ENCODE measurements around the gene NXNL2.

Gene NXNL2

GRCh38 chr9:88533951-88534455, 975 bp upstream of the NXNL2 start:
- no peak for DNase-seq

- DNase-seq: no peak
Observed at GRCh38 chr9:88535226-88536022, 446 bp downstream of the NXNL2 start.

GRCh38 chr9:88536023-88536324, 996 bp downstream of the NXNL2 start:
- no peak for DNase-seq

- DNase-seq: no peak
Observed at GRCh38 chr9:88536951-88537760, 2.2 kb downstream of the NXNL2 start.

- no peak for DNase-seq
Observed at GRCh38 chr9:88537761-88538091, 2.7 kb downstream of the NXNL2 start.

- DNase-seq: no peak
Observed at GRCh38 chr9:88538311-88539085, 3.5 kb downstream of the NXNL2 start.

GRCh38 chr9:88539246-88539645, 4.3 kb downstream of the NXNL2 start:
- no peak for DNase-seq

- no peak for DNase-seq
Observed at GRCh38 chr9:88540251-88540763, 5.3 kb downstream of the NXNL2 start.

- no peak for DNase-seq
Observed at GRCh38 chr9:88544245-88544644, 9.3 kb downstream of the NXNL2 start.

- DNase-seq: no peak
Observed at GRCh38 chr9:88551546-88552137, 16.7 kb downstream of the NXNL2 start.

- DNase-seq: no peak
Observed at GRCh38 chr9:88553350-88553749, 18.4 kb downstream of the NXNL2 start.

- DNase-seq: no peak
Observed at GRCh38 chr9:88555268-88555980, 20.4 kb downstream of the NXNL2 start.

GRCh38 chr9:88559661-88560060, 24.7 kb downstream of the NXNL2 start:
- no peak for DNase-seq

- no peak for DNase-seq
Observed at GRCh38 chr9:88567870-88568269, 32.9 kb downstream of the NXNL2 start.

GRCh38 chr9:88571419-88571818, 36.4 kb downstream of the NXNL2 start:
- no peak for DNase-seq

GRCh38 chr9:88572684-88573083, 37.7 kb downstream of the NXNL2 start:
- DNase-seq: no peak

- DNase-seq: no peak
Observed at GRCh38 chr9:88574953-88575352, 40.0 kb downstream of the NXNL2 start.

GRCh38 chr9:88577256-88578120, 42.5 kb downstream of the NXNL2 start:
- DNase-seq: no peak

- no peak for DNase-seq
Observed at GRCh38 chr9:88578121-88579049, 43.4 kb downstream of the NXNL2 start.
